Measurements from ENCODE around the gene APCDD1.
"Not testable (repeated sequence)": the region's sequence is repeated elsewhere in the genome, so short reads cannot be mapped to it uniquely, and the experiment has no call there.

The APCDD1 gene

GRCh38 chr18:10525697-10526560 lies 71.5 kb downstream of the APCDD1 start, which contains the start of gene NAPG:
Gene NAPG (plus strand): TSS chr18:10526027. CDS start chr18:10526103, 76 bp downstream.
- H3K4me3 ChIP-seq (ENCODE audit: low read length in 2 of 2), result peak within 1 kb of the TSS; percentile 91 to 94
- H3K36me3 ChIP-seq (ENCODE audit: control insufficient read depth in 2 of 2, insufficient read depth in 2 of 2, low read length in 2 of 2), result no peaks in the 10 kb centered on the region
- H3K27me3 ChIP-seq (ENCODE audit: control insufficient read depth in 1 of 2, insufficient read depth in 2 of 2, low read length in 2 of 2), result no peaks in the 10 kb centered on the region
- no peaks in the 10 kb centered on the region for H3K9me3 ChIP-seq (ENCODE audit: control insufficient read depth in 2 of 2, low read length in 2 of 2)
- peaks cover 10% of the 10 kb centered on the region for H3K4me1 ChIP-seq (ENCODE audit: control insufficient read depth, insufficient read depth, low read length)
- peak within 1 kb of the TSS; percentile 66 for H3K27ac ChIP-seq (ENCODE audit: low read length)
- H3K9ac ChIP-seq (ENCODE audit: low read length in 2 of 2), result peak within 1 kb of the TSS; percentile 68 to 90

GRCh38 chr18:10526561-10526949 lies 72.1 kb downstream of the APCDD1 start:
- peak overlapping the region; percentile 68 to 90 for H3K9ac ChIP-seq (ENCODE audit: low read length in 2 of 2)
- H3K27me3 ChIP-seq (ENCODE audit: control insufficient read depth in 1 of 2, insufficient read depth in 2 of 2, low read length in 2 of 2), result no peaks in the 10 kb centered on the region
- no peaks in the 10 kb centered on the region for H3K36me3 ChIP-seq (ENCODE audit: control insufficient read depth in 2 of 2, insufficient read depth in 2 of 2, low read length in 2 of 2)
- H3K9me3 ChIP-seq (ENCODE audit: control insufficient read depth in 2 of 2, low read length in 2 of 2), result no peaks in the 10 kb centered on the region
- H3K4me3 ChIP-seq (ENCODE audit: low read length in 2 of 2), result peak overlapping the region; percentile 91 to 94
- H3K4me1 ChIP-seq (ENCODE audit: control insufficient read depth, insufficient read depth, low read length), result peaks cover 10% of the 10 kb centered on the region
- peak overlapping the region; percentile 66 for H3K27ac ChIP-seq (ENCODE audit: low read length)

- Histone ChIP-seq H3K27me3 (ENCODE audit: control insufficient read depth in 1 of 2, insufficient read depth in 2 of 2, low read length in 2 of 2) (no peaks in the 10 kb centered on the region), H3K27ac (ENCODE audit: low read length) (no peak overlapping the region), H3K4me1 (ENCODE audit: control insufficient read depth, insufficient read depth, low read length) (peaks cover 10% of the 10 kb centered on the region), H3K4me3 (ENCODE audit: low read length in 2 of 2) (peak overlapping the region in 1 of 2 donors; percentile 4), H3K9ac (ENCODE audit: low read length in 2 of 2) (no peak overlapping the region), H3K9me3 (ENCODE audit: control insufficient read depth in 2 of 2, low read length in 2 of 2) (no peaks in the 10 kb centered on the region), H3K36me3 (ENCODE audit: control insufficient read depth in 2 of 2, insufficient read depth in 2 of 2, low read length in 2 of 2) (no peaks in the 10 kb centered on the region)
Measured at GRCh38 chr18:10528439-10528838, 74.0 kb downstream of the APCDD1 start.

GRCh38 chr18:10530002-10530401 lies 75.6 kb downstream of the APCDD1 start:
- no peaks in the 10 kb centered on the region for H3K27me3 ChIP-seq (ENCODE audit: control insufficient read depth in 1 of 2, insufficient read depth in 2 of 2, low read length in 2 of 2)
- peaks cover 10% of the 10 kb centered on the region for H3K4me1 ChIP-seq (ENCODE audit: control insufficient read depth, insufficient read depth, low read length)
- H3K9ac ChIP-seq (ENCODE audit: low read length in 2 of 2), result no peak overlapping the region
- H3K36me3 ChIP-seq (ENCODE audit: control insufficient read depth in 2 of 2, insufficient read depth in 2 of 2, low read length in 2 of 2), result no peaks in the 10 kb centered on the region
- H3K9me3 ChIP-seq (ENCODE audit: control insufficient read depth in 2 of 2, low read length in 2 of 2), result no peaks in the 10 kb centered on the region
- no peak overlapping the region for H3K4me3 ChIP-seq (ENCODE audit: low read length in 2 of 2)
- H3K27ac ChIP-seq (ENCODE audit: low read length), result no peak overlapping the region

GRCh38 chr18:10530852-10531251 lies 76.4 kb downstream of the APCDD1 start:
- Histone ChIP-seq H3K9me3 (ENCODE audit: control insufficient read depth in 2 of 2, low read length in 2 of 2) (no peaks in the 10 kb centered on the region), H3K27me3 (ENCODE audit: control insufficient read depth in 1 of 2, insufficient read depth in 2 of 2, low read length in 2 of 2) (no peaks in the 10 kb centered on the region), H3K36me3 (ENCODE audit: control insufficient read depth in 2 of 2, insufficient read depth in 2 of 2, low read length in 2 of 2) (no peaks in the 10 kb centered on the region), H3K9ac (ENCODE audit: low read length in 2 of 2) (no peak overlapping the region), H3K4me3 (ENCODE audit: low read length in 2 of 2) (no peak overlapping the region), H3K4me1 (ENCODE audit: control insufficient read depth, insufficient read depth, low read length) (peaks cover 10% of the 10 kb centered on the region), H3K27ac (ENCODE audit: low read length) (no peak overlapping the region)

DNA sequence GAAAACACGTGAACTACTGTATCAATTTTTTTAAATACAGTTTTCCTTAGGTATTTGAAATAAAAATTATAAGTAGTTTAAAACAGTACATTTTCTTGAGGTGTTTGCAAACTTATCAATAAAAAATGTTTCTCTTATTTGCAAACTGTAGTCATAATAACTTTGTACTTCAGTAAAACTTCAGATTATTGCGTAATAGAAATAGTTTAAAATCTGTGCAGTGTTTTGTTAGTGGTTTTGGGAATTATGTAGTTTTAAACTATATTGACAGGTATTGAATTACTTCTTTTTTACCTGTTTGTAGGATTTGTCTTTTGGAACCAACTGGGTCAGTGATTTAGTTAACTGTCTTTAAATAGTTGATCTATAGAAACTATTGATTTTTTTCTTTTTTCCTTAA lies 78.7 kb downstream of the APCDD1 start:
- Histone ChIP-seq H3K4me3 (ENCODE audit: low read length in 2 of 2) (no peak overlapping the region), H3K27me3 (ENCODE audit: control insufficient read depth in 1 of 2, insufficient read depth in 2 of 2, low read length in 2 of 2) (no peaks in the 10 kb centered on the region), H3K9ac (ENCODE audit: low read length in 2 of 2) (no peak overlapping the region), H3K36me3 (ENCODE audit: control insufficient read depth in 2 of 2, insufficient read depth in 2 of 2, low read length in 2 of 2) (no peaks in the 10 kb centered on the region), H3K27ac (ENCODE audit: low read length) (no peak overlapping the region), H3K4me1 (ENCODE audit: control insufficient read depth, insufficient read depth, low read length) (peaks cover 4% of the 10 kb centered on the region), H3K9me3 (ENCODE audit: control insufficient read depth in 2 of 2, low read length in 2 of 2) (no peaks in the 10 kb centered on the region)

- Histone ChIP-seq H3K27ac (ENCODE audit: low read length) (no peak overlapping the region), H3K36me3 (ENCODE audit: control insufficient read depth in 2 of 2, insufficient read depth in 2 of 2, low read length in 2 of 2) (peaks cover 4 to 15% of the 10 kb centered on the region in 2 donors), H3K9ac (ENCODE audit: low read length in 2 of 2) (no peak overlapping the region), H3K4me3 (ENCODE audit: low read length in 2 of 2) (no peak overlapping the region), H3K9me3 (ENCODE audit: control insufficient read depth in 2 of 2, low read length in 2 of 2) (no peaks in the 10 kb centered on the region), H3K27me3 (ENCODE audit: control insufficient read depth in 1 of 2, insufficient read depth in 2 of 2, low read length in 2 of 2) (no peaks in the 10 kb centered on the region), H3K4me1 (ENCODE audit: control insufficient read depth, insufficient read depth, low read length) (no peaks in the 10 kb centered on the region)
Measured at GRCh38 chr18:10536280-10536679, 81.8 kb downstream of the APCDD1 start.

DNA sequence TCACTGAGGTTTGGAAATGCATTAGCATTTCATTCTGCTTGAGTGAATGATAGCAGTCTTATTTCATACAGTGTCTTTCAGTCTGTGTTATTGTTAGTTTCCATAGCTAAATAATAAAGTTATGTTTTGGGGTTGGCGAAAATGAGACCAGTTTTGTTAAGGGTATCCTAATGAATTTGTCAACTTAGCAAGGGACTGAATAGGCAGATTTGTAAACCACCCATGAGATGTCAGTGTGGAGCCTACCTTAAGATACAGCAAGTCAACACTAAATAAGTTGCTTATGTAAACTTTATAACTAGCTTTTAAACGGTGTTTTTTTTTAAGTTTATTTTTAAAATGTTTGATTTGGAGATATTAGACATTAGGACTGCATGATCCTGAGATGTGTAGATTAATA lies 83.3 kb downstream of the APCDD1 start:
- H3K27me3 ChIP-seq (ENCODE audit: control insufficient read depth in 1 of 2, insufficient read depth in 2 of 2, low read length in 2 of 2), result no peaks in the 10 kb centered on the region
- H3K4me3 ChIP-seq (ENCODE audit: low read length in 2 of 2), result no peak overlapping the region
- H3K9ac ChIP-seq (ENCODE audit: low read length in 2 of 2), result no peak overlapping the region
- H3K4me1 ChIP-seq (ENCODE audit: control insufficient read depth, insufficient read depth, low read length), result no peaks in the 10 kb centered on the region
- H3K36me3 ChIP-seq (ENCODE audit: control insufficient read depth in 2 of 2, insufficient read depth in 2 of 2, low read length in 2 of 2), result peaks cover 11 to 21% of the 10 kb centered on the region in 2 donors
- no peaks in the 10 kb centered on the region for H3K9me3 ChIP-seq (ENCODE audit: control insufficient read depth in 2 of 2, low read length in 2 of 2)
- H3K27ac ChIP-seq (ENCODE audit: low read length), result no peak overlapping the region

DNA sequence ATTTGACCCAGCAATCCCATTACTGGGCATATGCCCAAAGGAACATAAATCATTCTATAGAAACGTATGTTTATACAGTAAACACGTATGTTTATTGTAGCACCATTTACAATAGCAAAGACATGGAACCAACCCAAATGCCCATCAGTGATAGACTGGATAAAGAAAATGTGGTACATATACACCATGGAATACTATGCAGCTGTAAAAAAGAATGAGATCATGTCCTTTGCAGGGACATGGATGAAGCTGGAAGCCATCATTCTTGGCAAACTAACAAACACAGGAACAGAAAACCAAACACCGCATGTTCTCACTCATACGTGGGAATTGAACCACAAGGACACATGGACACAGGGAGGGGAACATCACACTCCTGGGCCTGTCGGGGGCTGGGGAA lies 84.7 kb downstream of the APCDD1 start:
- not testable (repeated sequence) for H3K27ac ChIP-seq (ENCODE audit: low read length); H3K4me3 ChIP-seq (ENCODE audit: low read length in 2 of 2); H3K27me3 ChIP-seq (ENCODE audit: control insufficient read depth in 1 of 2, insufficient read depth in 2 of 2, low read length in 2 of 2); H3K9me3 ChIP-seq (ENCODE audit: control insufficient read depth in 2 of 2, low read length in 2 of 2); H3K4me1 ChIP-seq (ENCODE audit: control insufficient read depth, insufficient read depth, low read length); H3K9ac ChIP-seq (ENCODE audit: low read length in 2 of 2)
- peaks cover 11 to 21% of the 10 kb centered on the region in 2 donors for H3K36me3 ChIP-seq (ENCODE audit: control insufficient read depth in 2 of 2, insufficient read depth in 2 of 2, low read length in 2 of 2)

Measured in stomach smooth muscle (tissue), 2 donors.